H9 (cell line): ENCODE results near the gene PPP1CB. TPM values are rescaled to one million over a fixed set of nuclear protein-coding genes. Genes with fewer than 3 reads are reported as not detected.
"Not testable (repeated sequence)": the region's sequence is repeated elsewhere in the genome, so short reads cannot be mapped to it uniquely, and the experiment has no call there.

Experiments
- DNase-seq: peaks from one replicate; pipeline ENCODE4 v3.0.0-alpha.2; 2017
- H2AFZ ChIP-seq: one replicate; pipeline ENCODE4 v1.6.1; 2013; ENCODE audit warnings: mild to moderate bottlenecking, low read length, control low read depth, moderate library complexity
- H2AK5ac ChIP-seq: 2 replicates; pipeline ENCODE4 v1.6.1; 2013; ENCODE audit warnings: low read length, control low read depth, mixed read lengths; ENCODE audit not compliant: insufficient read length
- H2BK120ac ChIP-seq: one replicate; pipeline ENCODE4 v1.6.1; 2013; ENCODE audit warnings: low read depth, mild to moderate bottlenecking, low read length, control low read depth, inconsistent platforms; ENCODE audit not compliant: poor library complexity, severe bottlenecking
- H2BK12ac ChIP-seq: 2 replicates; pipeline ENCODE4 v1.6.1; 2013; ENCODE audit warnings: low read length, control low read depth, mixed read lengths, low read depth; ENCODE audit not compliant: insufficient read length
- H2BK15ac ChIP-seq: 2 replicates; pipeline ENCODE4 v1.6.1; 2013; ENCODE audit warnings: low read depth, low read length, control low read depth
- H2BK20ac ChIP-seq: one replicate; pipeline ENCODE4 v1.6.1; 2013; ENCODE audit warnings: low read depth, mild to moderate bottlenecking, low read length, control low read depth, inconsistent platforms; ENCODE audit not compliant: poor library complexity, severe bottlenecking
- H2BK5ac ChIP-seq: 2 replicates; pipeline ENCODE4 v1.6.1; 2013; ENCODE audit warnings: low read length, control low read depth, mixed read lengths; ENCODE audit not compliant: insufficient read length
- H3K14ac ChIP-seq: 2 replicates; pipeline ENCODE4 v1.6.1; 2013; ENCODE audit warnings: low read length, control low read depth; ENCODE audit not compliant: insufficient read depth
- H3K18ac ChIP-seq: 2 replicates; pipeline ENCODE4 v1.6.1; 2013; ENCODE audit warnings: low read depth, mild to moderate bottlenecking, mixed read lengths, low read length, control low read depth; ENCODE audit not compliant: insufficient read length
- H3K23ac ChIP-seq: 2 replicates; pipeline ENCODE4 v1.6.1; 2013; ENCODE audit warnings: low read length, control low read depth, mixed read lengths, low read depth; ENCODE audit not compliant: insufficient read length
- H3K23me2 ChIP-seq: 2 replicates; pipeline ENCODE4 v1.6.1; 2013; ENCODE audit warnings: low read depth, mild to moderate bottlenecking, mixed read lengths, low read length, control low read depth; ENCODE audit not compliant: insufficient read length, poor library complexity, severe bottlenecking
- H3K27ac ChIP-seq: 2 replicates; pipeline ENCODE4 v1.5.1; 2013; ENCODE audit warnings: low read length, control low read depth, mixed read lengths, low read depth; ENCODE audit not compliant: insufficient read length
- H3K27me3 ChIP-seq: 2 replicates; pipeline ENCODE4 v1.6.1; 2013; ENCODE audit warnings: low read length, control low read depth, inconsistent platforms; ENCODE audit not compliant: insufficient read depth
- H3K4ac ChIP-seq: 2 replicates; pipeline ENCODE4 v1.6.1; 2013; ENCODE audit warnings: low read depth, mild to moderate bottlenecking, control low read depth, inconsistent platforms, low read length, moderate library complexity
- H3K4me1 ChIP-seq: 2 replicates; pipeline ENCODE4 v1.6.1; 2013; ENCODE audit warnings: low read length, control low read depth, inconsistent platforms; ENCODE audit not compliant: insufficient read depth
- H3K4me2 ChIP-seq: 2 replicates; pipeline ENCODE4 v1.6.1; 2013; ENCODE audit warnings: low read length, control low read depth, mixed read lengths; ENCODE audit not compliant: insufficient read length, insufficient read depth
- H3K56ac ChIP-seq: 2 replicates; pipeline ENCODE4 v1.6.1; 2013; ENCODE audit warnings: low read depth, mild to moderate bottlenecking, mixed read lengths, low read length, control low read depth; ENCODE audit not compliant: insufficient read length
- H3K79me1 ChIP-seq: 2 replicates; pipeline ENCODE4 v1.6.1; 2013; ENCODE audit warnings: low read depth, mild to moderate bottlenecking, moderate library complexity, low read length, control low read depth, inconsistent platforms; ENCODE audit not compliant: insufficient read depth, poor library complexity, severe bottlenecking
- H3K79me2 ChIP-seq: 2 replicates; pipeline ENCODE4 v1.6.1; 2013; ENCODE audit warnings: low read length, control low read depth, inconsistent platforms; ENCODE audit not compliant: insufficient read depth
- H3K9ac ChIP-seq: 2 replicates; pipeline ENCODE4 v1.6.1; 2013; ENCODE audit warnings: low read length, control low read depth, mixed read lengths; ENCODE audit not compliant: insufficient read length; ENCODE audit errors: extremely low read depth
- H3K9me3 ChIP-seq: one replicate; pipeline ENCODE4 v1.6.1; 2013; ENCODE audit warnings: low read depth, low read length, inconsistent platforms; ENCODE audit not compliant: control insufficient read depth
- H3T11ph ChIP-seq: one replicate; pipeline ENCODE4 v1.6.1; 2013; ENCODE audit warnings: mild to moderate bottlenecking, low read length, control low read depth, inconsistent platforms
- H4K20me1 ChIP-seq: one replicate; pipeline ENCODE4 v1.6.1; 2013; ENCODE audit not compliant: control insufficient read depth, insufficient read length, insufficient read depth
- H4K5ac ChIP-seq: 2 replicates; pipeline ENCODE4 v1.6.1; 2013; ENCODE audit warnings: low read depth, mild to moderate bottlenecking, mixed read lengths, low read length, control low read depth; ENCODE audit not compliant: insufficient read length
- H4K8ac ChIP-seq: replicated peaks from 2 replicates; pipeline ENCODE4 v1.6.1; 2013; ENCODE audit warnings: low read length, control low read depth, mixed read lengths, low read depth; ENCODE audit not compliant: insufficient read length
- H4K91ac ChIP-seq: 2 replicates; pipeline ENCODE4 v1.6.1; 2013; ENCODE audit warnings: low read depth, mild to moderate bottlenecking, moderate library complexity, mixed read lengths, low read length, control low read depth; ENCODE audit not compliant: insufficient read length
- H3K27ac Mint-ChIP-seq, 3 experiments: 2 replicates in 2 of 3; 3 replicates in 1 of 3; pipeline ENCODE4 v1.8.0; 2020 to 2021; ENCODE audit warnings: mixed read lengths in 3 of 3, mild to moderate bottlenecking in 1 of 3, moderate library complexity in 1 of 3
- H3K27me3 Mint-ChIP-seq: 2 replicates; pipeline ENCODE4 v1.8.0; 2021; ENCODE audit warnings: low read depth, mild to moderate bottlenecking, moderate library complexity, mixed read lengths
- H3K36me3 Mint-ChIP-seq, 3 experiments: 2 replicates in 2 of 3; 3 replicates in 1 of 3; pipeline ENCODE4 v1.8.0; 2020 to 2021; ENCODE audit warnings: low read depth in 3 of 3, mixed read lengths in 3 of 3; ENCODE audit not compliant: insufficient read depth in 1 of 3
- H3K4me1 Mint-ChIP-seq, 2 experiments: 2 replicates each; pipeline ENCODE4 v1.8.0; 2020; ENCODE audit warnings: mixed read lengths in 2 of 2
- H3K4me3 Mint-ChIP-seq, 2 experiments: 2 replicates in 1 of 2; 3 replicates in 1 of 2; pipeline ENCODE4 v1.8.0; 2020 to 2021; ENCODE audit warnings: mild to moderate bottlenecking in 2 of 2, mixed read lengths in 2 of 2, moderate library complexity in 1 of 2
- H3K9me3 Mint-ChIP-seq, 2 experiments: 2 replicates in 1 of 2; 3 replicates in 1 of 2; pipeline ENCODE4 v1.8.0; 2020; ENCODE audit warnings: mild to moderate bottlenecking in 2 of 2, mixed read lengths in 2 of 2, moderate library complexity in 1 of 2
- CTCF ChIP-seq: fragments of 200-600 bp; sonication (generic); conservative IDR thresholded peaks from 3 replicates; pipeline ENCODE4 v1.8.0; 2021; ENCODE audit warnings: antibody characterized with exemption, mild to moderate bottlenecking
- WGBS: extraction: QIAGEN DNeasy Blood & Tissue Kit; methylation state at CpG from one replicate; pipeline ENCODE4 v1.1.7; 2013; ENCODE audit warnings: missing lambda C conversion rate, low lambda C conversion rate, mixed read lengths; ENCODE audit not compliant: insufficient read length; ENCODE audit errors: extremely low coverage; 5-methylcytosine and 5-hydroxymethylcytosine counted together
- total RNA-seq: library from RNA; stranded (reverse); gene quantifications from 2 replicates; pipeline ENCODE4 v1.2.1, GENCODE V29; 2021

PPP1CB gene
- total RNA-seq, 1 experiment from 2014 or later, result 184 TPM

GRCh38 chr2:28737655-28738054 lies 14.0 kb upstream of the PPP1CB start:
- H3K9ac ChIP-seq, result no peak overlapping the region
- H4K91ac ChIP-seq, result no peak overlapping the region
- Mint-ChIP-seq H3K27me3 (no peaks in the 10 kb centered on the region; the same call in 1 of the 2 replicates), H3K36me3 (peaks cover 6 to 19% (median 8%) of the 10 kb centered on the region in 3 experiments; a peak in 5 of 7 replicates), H3K4me3 (no peak overlapping the region), H3K4me1 (no peaks in the 10 kb centered on the region), H3K27ac (no peak overlapping the region), H3K9me3 (peaks cover 18 to 19% of the 10 kb centered on the region in 2 experiments)
- H3K4me1 ChIP-seq, result no peaks in the 10 kb centered on the region
- H3T11ph ChIP-seq, result no peak overlapping the region
- H2BK20ac ChIP-seq, result no peak overlapping the region
- H3K79me1 ChIP-seq, result no peaks in the 10 kb centered on the region
- no peak overlapping the region for H2BK5ac ChIP-seq
- no peak overlapping the region for H2AK5ac ChIP-seq
- no peak overlapping the region for H2AFZ ChIP-seq
- no peak overlapping the region for H3K14ac ChIP-seq
- no peak overlapping the region for H4K5ac ChIP-seq
- no peaks in the 10 kb centered on the region for H3K27me3 ChIP-seq
- H2BK12ac ChIP-seq, result no peak overlapping the region
- no peak for TF ChIP-seq CTCF
- H3K27ac ChIP-seq, result no peak overlapping the region
- no peak overlapping the region for H3K4me2 ChIP-seq
- H2BK120ac ChIP-seq, result no peak overlapping the region
- no peak overlapping the region for H3K23ac ChIP-seq
- no peak overlapping the region for H3K18ac ChIP-seq
- no CpG with 5 or more reads among the region's 1 CpG for whole genome bisulfite sequencing
- no peak overlapping the region for H3K56ac ChIP-seq
- no peaks in the 10 kb centered on the region for H3K9me3 ChIP-seq
- no peaks in the 10 kb centered on the region for H3K79me2 ChIP-seq
- no peaks in the 10 kb centered on the region for H3K23me2 ChIP-seq
- no peak overlapping the region for H2BK15ac ChIP-seq
- no peaks in the 10 kb centered on the region for H4K20me1 ChIP-seq
- no peak overlapping the region for H4K8ac ChIP-seq
- DNase-seq, result no peak
- H3K4ac ChIP-seq, result no peak overlapping the region

- DNase-seq, H4K5ac ChIP-seq, H3K27ac ChIP-seq, H2BK15ac ChIP-seq, H2BK120ac ChIP-seq, H3K9ac ChIP-seq, H3T11ph ChIP-seq, H2BK12ac ChIP-seq, H3K4me1 ChIP-seq, H3K79me2 ChIP-seq, H3K27ac Mint-ChIP-seq, H4K20me1 ChIP-seq, H3K79me1 ChIP-seq, H3K23ac ChIP-seq, H4K8ac ChIP-seq, H3K4ac ChIP-seq, H2AFZ ChIP-seq, H2BK20ac ChIP-seq, H2AK5ac ChIP-seq, H3K4me1 Mint-ChIP-seq, H3K23me2 ChIP-seq, H3K4me2 ChIP-seq, H3K27me3 Mint-ChIP-seq, H3K4me3 Mint-ChIP-seq, H3K9me3 ChIP-seq, H4K91ac ChIP-seq, H3K18ac ChIP-seq, H3K56ac ChIP-seq, H3K27me3 ChIP-seq, H2BK5ac ChIP-seq, H3K14ac ChIP-seq: not testable (repeated sequence)
- WGBS, result no CpG with 5 or more reads among the region's 6 CpGs
- Mint-ChIP-seq H3K9me3 (peaks cover 11 to 13% of the 10 kb centered on the region in 2 experiments), H3K36me3 (peaks cover 4 to 14% (median 5%) of the 10 kb centered on the region in 3 experiments; a peak in 5 of 7 replicates)
Observed at GRCh38 chr2:28742619-28743018, 9.0 kb upstream of the PPP1CB start.
